IMR-90 (cell line): ENCODE results near the gene LRFN2. TPM values are rescaled to one million over a fixed set of nuclear protein-coding genes. Genes with fewer than 3 reads are reported as not detected.

Experiments used
- ATAC-seq: fragments of 200-7000 bp; cut with Tn5 transposase; 2 replicates; pipeline ENCODE4 v1.9.1; 2020; ENCODE audit warnings: low read depth, mild to moderate bottlenecking, moderate library complexity
- BruUV-seq: library from RNA; stranded (reverse); fragments of 400-500 nt; replicated peaks from 2 replicates; lab custom pipeline; 2021; lab: Mats Ljungman, UMichigan
- CTCF ChIA-PET: fragments of 300-600 bp; formaldehyde crosslinking; extraction: SDS; loops from one replicate; lab custom pipeline; 2021; ENCODE audit warnings: antibody characterized with exemption; lab: Yijun Ruan, JAX
- POLR2A ChIA-PET: fragments of 300-600 bp; sonication (Branson Sonifier 250); formaldehyde crosslinking; loops from one replicate; lab custom pipeline; 2022; ENCODE audit warnings: antibody characterized with exemption; ENCODE audit not compliant: unreplicated experiment; lab: Charles Lee
- DNase-seq: peaks from one replicate; pipeline ENCODE4 v3.0.0; 2013
- H2AFZ ChIP-seq: replicated peaks from 2 replicates; pipeline ENCODE3; 2013; ENCODE audit warnings: low read length, mild to moderate bottlenecking; ENCODE audit not compliant: poor library complexity
- H2AK5ac ChIP-seq: 2 replicates; pipeline ENCODE4 v1.6.1; 2013; ENCODE audit warnings: low read depth, low read length, inconsistent platforms
- H2AK9ac ChIP-seq: replicated peaks from 2 replicates; pipeline ENCODE3; 2013; ENCODE audit warnings: mild to moderate bottlenecking, low read depth, low read length, moderate library complexity; ENCODE audit not compliant: poor library complexity
- H2BK120ac ChIP-seq: 2 replicates; pipeline ENCODE4 v1.6.1; 2013; ENCODE audit warnings: low read depth, low read length, inconsistent platforms
- H2BK15ac ChIP-seq: 3 replicates; pipeline ENCODE4 v1.6.1; 2013; ENCODE audit warnings: low read depth, low read length, inconsistent platforms
- H2BK20ac ChIP-seq: 2 replicates; pipeline ENCODE4 v1.6.1; 2013; ENCODE audit warnings: low read depth, mild to moderate bottlenecking, inconsistent platforms, low read length, moderate library complexity
- H2BK5ac ChIP-seq: 2 replicates; pipeline ENCODE4 v1.6.1; 2013; ENCODE audit warnings: mild to moderate bottlenecking, low read depth, low read length, inconsistent platforms; ENCODE audit not compliant: poor library complexity, severe bottlenecking
- H3K14ac ChIP-seq: replicated peaks from 2 replicates; pipeline ENCODE4 v1.6.1; 2013; ENCODE audit warnings: low read depth, low read length, inconsistent platforms
- H3K18ac ChIP-seq: 2 replicates; pipeline ENCODE4 v1.6.1; 2013; ENCODE audit warnings: low read depth, low read length, control low read depth
- H3K23ac ChIP-seq: 2 replicates; pipeline ENCODE4 v1.6.1; 2013; ENCODE audit warnings: low read depth, low read length, inconsistent platforms
- H3K27ac ChIP-seq: 2 replicates; pipeline ENCODE4 v1.5.1; 2013; ENCODE audit warnings: mild to moderate bottlenecking, control low read depth, low read length; ENCODE audit not compliant: insufficient read depth
- H3K27me3 ChIP-seq: 2 replicates; pipeline ENCODE4 v1.6.1; 2013; ENCODE audit warnings: low read length; ENCODE audit not compliant: control insufficient read depth, insufficient read depth
- H3K36me3 ChIP-seq: 2 replicates; pipeline ENCODE4 v1.6.1; 2013; ENCODE audit warnings: low read length, mixed read lengths; ENCODE audit not compliant: control insufficient read depth, insufficient read depth
- H3K4ac ChIP-seq: 2 replicates; pipeline ENCODE4 v1.6.1; 2013; ENCODE audit warnings: low read depth, low read length, inconsistent platforms
- H3K4me1 ChIP-seq: 2 replicates; pipeline ENCODE4 v1.6.1; 2013; ENCODE audit warnings: low read length, mixed read lengths; ENCODE audit not compliant: control insufficient read depth, insufficient read depth
- H3K4me2 ChIP-seq: 2 replicates; pipeline ENCODE4 v1.6.1; 2013; ENCODE audit warnings: low read depth, mild to moderate bottlenecking, control low read depth, low read length, moderate library complexity
- H3K4me3 ChIP-seq: 2 replicates; pipeline ENCODE4 v1.5.1; 2013; ENCODE audit warnings: low read depth, mild to moderate bottlenecking, control low read depth, low read length, moderate library complexity; ENCODE audit not compliant: insufficient read depth
- H3K56ac ChIP-seq: 2 replicates; pipeline ENCODE4 v1.6.1; 2013; ENCODE audit warnings: low read length, inconsistent platforms; ENCODE audit not compliant: insufficient read depth; ENCODE audit errors: extremely low read depth
- H3K79me1 ChIP-seq, 2 experiments: 2 replicates each; pipeline ENCODE4 v1.6.1; 2013; ENCODE audit warnings: low read length in 2 of 2, inconsistent platforms in 1 of 2, low read depth in 1 of 2
- H3K9ac ChIP-seq: 2 replicates; pipeline ENCODE4 v1.6.1; 2013; ENCODE audit warnings: low read depth, low read length, control low read depth
- H3K9me1 ChIP-seq: 2 replicates; pipeline ENCODE4 v1.6.1; 2013; ENCODE audit warnings: low read length, inconsistent platforms; ENCODE audit not compliant: insufficient read depth
- H3K9me3 ChIP-seq: 2 replicates; pipeline ENCODE4 v1.6.1; 2013; ENCODE audit warnings: low read length; ENCODE audit not compliant: control insufficient read depth, insufficient read depth
- H4K20me1 ChIP-seq: 2 replicates; pipeline ENCODE4 v1.6.1; 2013; ENCODE audit warnings: low read length, inconsistent platforms; ENCODE audit not compliant: insufficient read depth
- H4K5ac ChIP-seq: 2 replicates; pipeline ENCODE4 v1.6.1; 2013; ENCODE audit warnings: mild to moderate bottlenecking, low read depth, low read length, control low read depth
- H4K8ac ChIP-seq, 2 experiments: 2 replicates each; pipeline ENCODE4 v1.6.1; 2013; ENCODE audit warnings: low read depth in 2 of 2, low read length in 2 of 2, control low read depth in 1 of 2, inconsistent platforms in 1 of 2
- H4K91ac ChIP-seq: 2 replicates; pipeline ENCODE4 v1.6.1; 2013; ENCODE audit warnings: low read depth, low read length, inconsistent platforms; ENCODE audit not compliant: insufficient read depth
- CHD1 ChIP-seq: IDR thresholded peaks from 2 replicates; pipeline ENCODE4 v1.6.1; 2012; ENCODE audit warnings: low read depth, low read length, improper control_type of control experiment
- MAFK ChIP-seq: IDR thresholded peaks from 2 replicates; pipeline ENCODE4 v1.6.1; 2012; ENCODE audit warnings: low read depth, low read length, improper control_type of control experiment
- WGBS, 2 experiments: methylation state at CpG; one replicate each; pipeline versions ENCODE4 v1.1.5 to v1.1.7; 2013; ENCODE audit warnings: missing lambda C conversion rate in 2 of 2; ENCODE audit not compliant: insufficient read length in 1 of 2; ENCODE audit errors: extremely low coverage in 2 of 2; 5-methylcytosine and 5-hydroxymethylcytosine counted together
- dilution Hi-C: fragments of 300-500 bp; cut with HindIII; formaldehyde crosslinking; loops from one replicate; pipeline ENCODE4 v1.14.3; 2018; ENCODE audit warnings: low sequenced_read_pairs; ENCODE audit not compliant: unreplicated experiment
- in situ Hi-C: fragments of 300-500 bp; cut with MboI; formaldehyde crosslinking; loops from 3 replicates; pipeline ENCODE4 v1.14.3; 2019; ENCODE audit warnings: low sequenced_read_pairs, inconsistent platforms, mixed read lengths
- intact Hi-C: fragments of 100-400 bp; cut with micrococcal nuclease; formaldehyde crosslinking; loops from 2 replicates; pipeline ENCODE4 v1.10.0; 2022
- polyA plus RNA-seq, 3 experiments: library from polyadenylated mRNA; depleted of rRNA; stranded (reverse); fragments of >200 nt; gene quantifications; 2 replicates each; pipeline ENCODE4 v1.2.3, GENCODE V29; 2012; ENCODE audit warnings: low replicate concordance in 1 of 3
- total RNA-seq: library from RNA; depleted of rRNA; stranded (reverse); fragments of >200 nt; gene quantifications from 2 replicates; pipeline ENCODE4 v1.2.3, GENCODE V29; 2012

The LRFN2 gene
- total and polyA plus RNA-seq, 2 of the 4 experiments (the other 2 are of a cell fraction): not detected

GRCh38 chr6:40383348-40384115 lies 203.6 kb downstream of the LRFN2 start:
- H2BK5ac ChIP-seq: no peak overlapping the region
- no peaks in the 10 kb centered on the region for H3K79me1 ChIP-seq
- ChIA-PET POLR2A (no interaction called here), CTCF (no interaction called here)
- no peak overlapping the region for H3K4me2 ChIP-seq
- H4K5ac ChIP-seq: no peak overlapping the region
- no peak overlapping the region for H3K4me3 ChIP-seq
- H3K27me3 ChIP-seq: no peaks in the 10 kb centered on the region
- no peak overlapping the region for H4K8ac ChIP-seq
- no peak overlapping the region for H2BK20ac ChIP-seq
- DNase-seq: no peak
- intact Hi-C loops: no loop called here
- no peak overlapping the region for H2AK5ac ChIP-seq
- H3K56ac ChIP-seq: no peak overlapping the region
- no peaks in the 10 kb centered on the region for H3K9me1 ChIP-seq
- no peak overlapping the region for H3K18ac ChIP-seq
- no CpG with 5 or more reads among the region's 3 CpGs for WGBS, 2 experiments
- H3K4ac ChIP-seq: no peak overlapping the region
- in situ Hi-C loops: no loop called here
- H2AK9ac ChIP-seq: no peak overlapping the region
- dilution Hi-C loops: no loop called here
- no peak overlapping the region for H3K14ac ChIP-seq
- ATAC-seq: no peak
- H3K27ac ChIP-seq: no peak overlapping the region
- no peaks in the 10 kb centered on the region for H4K20me1 ChIP-seq
- no peaks in the 10 kb centered on the region for H3K36me3 ChIP-seq
- H2BK120ac ChIP-seq: no peak overlapping the region
- no peaks in the 10 kb centered on the region for H3K4me1 ChIP-seq
- H2AFZ ChIP-seq: no peak overlapping the region
- H3K9ac ChIP-seq: no peak overlapping the region
- no TSS peak for BruUV-seq
- no peak overlapping the region for H2BK15ac ChIP-seq
- H3K23ac ChIP-seq: no peak overlapping the region
- no peaks in the 10 kb centered on the region for H3K9me3 ChIP-seq
- H4K91ac ChIP-seq: no peak overlapping the region
- TF ChIP-seq MAFK (no peak), CHD1 (no peak)
